GM19397 (cell line): Measurements from ENCODE around the gene COQ9.
"Not testable (repeated sequence)": the region's sequence is repeated elsewhere in the genome, so short reads cannot be mapped to it uniquely, and the experiment has no call there.

Experiments
- ATAC-seq: cut with Tn5 transposase; IDR thresholded peaks from one replicate; pipeline ENCODE4 v1.9.1; 2021; ENCODE audit warnings: mild to moderate bottlenecking, moderate library complexity; ENCODE audit not compliant: unreplicated experiment

COQ9 gene

DNA sequence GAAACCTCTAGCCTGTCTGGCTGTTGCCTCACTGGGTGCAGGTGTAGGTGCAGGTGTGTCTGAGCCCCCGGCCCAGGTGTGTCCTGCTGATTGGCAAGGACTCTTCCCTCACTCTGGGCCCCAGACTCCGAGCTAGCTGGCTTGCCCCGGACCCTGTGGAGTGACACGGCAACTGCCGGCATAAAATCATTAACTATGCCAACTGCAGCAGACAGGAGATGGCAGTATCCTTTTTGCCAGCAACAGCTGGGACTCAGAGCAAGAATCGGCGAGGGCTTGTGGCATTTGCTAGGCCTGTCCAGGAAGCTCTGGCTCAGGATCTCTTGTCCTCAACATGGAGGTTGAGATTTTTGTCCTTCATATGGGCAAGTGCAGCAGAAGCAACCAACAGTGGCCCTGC lies 20.9 kb upstream of the COQ9 start:
- ATAC-seq: no peak

DNA sequence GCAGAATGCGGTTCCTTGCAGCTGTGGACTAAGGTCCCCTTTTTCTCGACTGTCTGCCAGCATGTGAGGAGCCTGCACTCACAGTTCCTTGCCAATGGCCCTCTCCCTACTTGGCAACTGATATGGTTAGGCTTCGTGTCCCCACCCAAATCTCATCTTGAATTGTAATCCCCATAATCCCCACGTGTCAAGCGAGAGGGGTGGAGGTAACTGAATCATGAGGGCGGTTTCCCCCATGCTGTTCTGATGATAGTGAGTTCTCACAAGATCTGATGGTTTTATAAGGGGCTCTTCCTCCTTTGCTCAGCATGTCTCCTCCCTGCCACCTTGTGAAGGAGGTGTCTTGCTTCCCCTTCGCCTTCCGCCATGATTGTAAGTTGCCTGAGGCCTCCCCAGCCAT lies 20.0 kb upstream of the COQ9 start:
- no peak for ATAC-seq

DNA sequence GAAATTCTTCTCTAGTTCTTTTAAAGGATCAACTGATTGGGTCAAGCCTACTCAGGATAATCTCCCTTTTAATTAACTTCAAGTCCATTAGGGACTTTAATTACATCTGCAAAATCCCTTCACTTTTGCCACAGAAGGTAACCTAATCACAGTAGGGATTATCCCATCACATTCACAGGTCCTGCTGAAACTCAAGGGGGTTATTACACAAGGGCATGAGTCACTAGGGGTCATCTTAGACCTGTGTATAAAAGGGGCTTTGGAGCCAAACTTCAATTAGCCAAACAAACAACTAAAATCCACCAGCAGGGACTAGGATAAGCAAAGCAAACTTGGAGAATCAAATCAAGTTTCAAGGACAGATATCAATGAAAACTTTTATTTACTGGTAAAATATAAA lies 19.5 kb upstream of the COQ9 start:
- ATAC-seq: no peak

DNA sequence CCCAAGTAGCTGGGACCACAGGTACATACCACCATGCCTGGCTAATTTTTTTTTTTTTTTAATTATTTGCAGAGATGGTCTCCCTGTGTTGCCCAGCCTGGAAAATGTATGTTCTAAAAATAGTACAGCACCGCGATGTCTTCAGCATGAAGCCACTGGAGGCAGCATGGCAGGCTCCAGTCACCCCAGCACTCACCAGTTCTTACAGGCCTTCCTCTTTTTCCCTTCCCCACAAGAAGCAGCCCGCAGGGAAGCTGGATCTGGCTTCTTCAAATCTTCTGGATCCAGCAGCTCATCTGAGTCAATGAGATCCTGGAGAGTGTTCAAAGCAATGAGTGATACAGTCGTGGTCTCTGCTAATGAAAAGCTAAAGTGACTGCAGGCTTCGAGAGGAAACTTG lies 16.3 kb upstream of the COQ9 start:
- no peak for ATAC-seq

DNA sequence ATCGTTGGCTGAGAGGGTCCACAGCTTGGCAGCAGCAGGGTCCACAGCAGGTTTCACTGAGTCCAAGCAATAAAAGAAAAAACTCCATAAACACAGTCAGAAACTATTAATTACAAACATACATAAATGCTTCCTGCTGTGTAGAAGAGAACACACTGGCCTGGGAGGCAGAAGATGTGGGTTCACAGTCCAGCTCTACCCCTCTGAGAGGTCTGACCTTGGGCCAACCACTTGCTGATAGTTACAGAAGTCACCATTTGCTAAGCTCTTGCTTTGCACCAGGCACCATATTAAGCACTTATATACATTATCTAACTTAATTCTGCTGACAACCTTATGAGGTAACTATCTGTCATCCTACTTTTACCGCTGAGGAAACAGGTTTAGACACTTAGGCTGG lies 14.8 kb upstream of the COQ9 start:
- no peak for ATAC-seq

DNA sequence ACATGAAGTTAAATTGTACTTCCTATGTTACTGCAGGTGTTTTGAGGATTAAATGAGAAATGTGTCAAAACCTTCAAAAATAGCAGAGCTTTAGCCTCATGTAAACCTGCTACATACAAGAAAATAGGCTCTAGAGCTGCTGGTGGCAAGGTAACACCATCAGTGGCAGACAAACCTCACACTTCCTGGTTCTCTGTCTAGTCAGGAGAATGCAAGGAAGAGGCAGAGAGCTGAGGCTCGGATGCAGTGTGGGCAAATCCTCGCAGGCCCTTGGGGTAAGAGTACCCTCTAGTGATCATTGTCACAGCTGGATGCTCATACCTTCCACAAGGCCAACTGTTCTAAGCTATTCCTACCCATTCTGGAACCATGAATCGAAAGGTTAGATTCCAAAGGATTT lies 14.3 kb upstream of the COQ9 start:
- ATAC-seq: no peak

DNA sequence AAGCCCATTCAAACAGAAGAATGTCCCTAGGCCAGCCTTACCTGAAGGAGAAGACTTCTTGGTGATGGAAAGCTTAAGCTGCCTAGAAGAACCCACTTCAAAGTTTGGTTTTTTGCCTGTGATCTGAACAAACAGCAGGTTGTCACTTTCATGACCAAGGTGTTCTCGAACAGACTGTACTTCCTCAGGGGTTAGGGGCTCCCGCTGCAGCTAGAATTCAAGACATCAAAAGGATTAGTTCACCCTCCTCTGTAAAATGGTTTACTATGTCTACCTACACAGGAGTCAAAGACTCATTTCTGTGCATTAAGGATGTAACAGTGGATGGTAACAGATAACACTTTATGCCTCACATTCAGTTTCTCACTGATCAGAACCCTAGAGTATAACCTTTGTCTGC lies 13.3 kb upstream of the COQ9 start:
- no peak for ATAC-seq

DNA sequence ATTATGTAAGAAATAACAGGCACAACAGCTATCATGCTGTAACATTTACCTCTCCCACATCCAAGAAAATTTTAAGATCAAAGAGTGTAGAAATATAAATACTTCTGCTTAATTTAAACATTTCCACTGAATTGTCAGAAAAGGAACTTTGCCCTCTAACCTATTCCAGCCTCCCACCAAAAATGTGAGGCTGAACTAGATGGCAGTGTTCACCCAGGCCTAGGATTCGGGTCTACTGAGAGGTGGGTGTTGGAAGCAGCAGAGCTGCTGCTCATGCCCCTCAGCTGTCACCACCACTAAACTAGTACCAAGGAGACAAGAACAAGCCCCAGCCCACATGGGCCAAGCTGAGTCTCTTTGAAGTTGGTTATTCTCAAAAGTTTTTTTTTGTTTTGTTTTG lies 11.4 kb upstream of the COQ9 start:
- ATAC-seq: no peak

DNA sequence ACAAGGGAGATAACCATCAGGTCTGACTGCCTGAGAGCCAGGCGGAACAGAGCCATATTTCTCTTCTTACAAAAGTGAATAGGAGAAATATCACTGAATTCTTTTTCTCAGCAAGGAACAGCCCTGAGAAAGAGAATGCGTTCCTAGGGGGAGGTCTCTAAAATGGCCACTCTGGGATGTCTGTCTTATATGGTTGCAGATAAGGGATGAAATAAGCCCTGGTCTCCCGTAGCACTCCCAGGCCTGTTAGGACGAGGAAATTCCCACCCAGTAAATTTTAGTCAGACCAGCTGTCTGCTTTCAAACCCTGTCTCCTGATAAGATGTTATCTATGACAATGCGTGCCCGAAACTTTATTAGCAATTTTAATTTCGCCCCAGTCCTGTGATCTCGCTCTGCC lies 7.3 kb upstream of the COQ9 start:
- not testable (repeated sequence) for ATAC-seq

DNA sequence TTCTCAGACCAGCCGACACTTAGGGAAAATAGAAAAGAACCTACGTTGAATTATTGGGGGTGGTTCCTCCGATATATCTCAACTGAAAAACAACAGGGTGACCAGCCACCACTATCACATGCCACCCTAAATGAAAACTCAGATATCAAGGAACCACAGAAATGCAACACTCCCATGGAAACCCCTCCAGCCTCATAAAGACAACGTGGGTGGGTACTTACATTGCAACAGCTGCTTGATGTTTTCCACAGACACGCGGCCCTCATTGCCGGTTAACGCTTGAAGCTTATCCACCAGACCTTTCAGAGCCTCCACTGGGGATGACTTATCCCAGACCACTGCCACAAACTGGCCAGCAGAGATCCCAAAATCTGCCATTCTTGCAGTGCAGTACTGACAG lies 6.7 kb upstream of the COQ9 start:
- ATAC-seq: not testable (repeated sequence)

DNA sequence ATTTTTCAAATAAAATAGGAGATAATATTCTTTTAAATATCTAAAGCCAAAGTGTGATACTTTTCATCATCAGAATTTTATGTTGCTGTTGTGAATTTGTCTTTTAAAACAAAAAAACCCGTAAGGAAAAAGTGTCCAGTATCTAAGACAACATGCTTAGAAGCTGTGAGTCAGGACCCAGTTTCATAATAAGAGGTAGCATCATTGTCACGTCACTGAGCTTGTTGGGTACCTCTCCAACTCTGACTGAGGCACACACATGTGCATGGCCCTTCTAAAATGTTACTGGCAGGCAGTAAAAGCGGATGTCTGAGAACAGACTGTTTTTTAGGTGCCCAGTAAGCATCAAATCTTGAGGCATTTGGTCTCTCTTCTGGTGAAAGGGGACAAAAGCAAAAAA lies 2.6 kb upstream of the COQ9 start:
- ATAC-seq: no peak

DNA sequence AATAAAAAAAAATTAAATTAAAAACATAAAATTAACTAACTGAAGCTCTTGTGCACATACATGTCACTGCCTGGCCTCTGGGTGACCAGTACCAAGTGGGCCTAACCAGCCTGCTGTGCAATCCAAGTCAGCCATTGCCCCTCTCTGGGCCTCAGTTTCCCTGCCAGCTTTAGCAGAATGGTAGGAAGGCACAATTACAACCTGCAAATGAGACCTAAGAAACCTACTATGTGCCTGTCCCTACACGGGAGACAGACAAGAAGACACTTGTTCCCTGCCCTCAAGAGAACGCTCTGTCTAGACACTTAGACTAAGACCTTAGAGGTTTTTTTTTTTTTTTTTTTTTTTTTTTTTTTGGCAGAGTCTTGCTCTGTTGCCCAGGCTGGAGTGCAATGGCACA lies 1.8 kb upstream of the COQ9 start:
- no peak for ATAC-seq

DNA sequence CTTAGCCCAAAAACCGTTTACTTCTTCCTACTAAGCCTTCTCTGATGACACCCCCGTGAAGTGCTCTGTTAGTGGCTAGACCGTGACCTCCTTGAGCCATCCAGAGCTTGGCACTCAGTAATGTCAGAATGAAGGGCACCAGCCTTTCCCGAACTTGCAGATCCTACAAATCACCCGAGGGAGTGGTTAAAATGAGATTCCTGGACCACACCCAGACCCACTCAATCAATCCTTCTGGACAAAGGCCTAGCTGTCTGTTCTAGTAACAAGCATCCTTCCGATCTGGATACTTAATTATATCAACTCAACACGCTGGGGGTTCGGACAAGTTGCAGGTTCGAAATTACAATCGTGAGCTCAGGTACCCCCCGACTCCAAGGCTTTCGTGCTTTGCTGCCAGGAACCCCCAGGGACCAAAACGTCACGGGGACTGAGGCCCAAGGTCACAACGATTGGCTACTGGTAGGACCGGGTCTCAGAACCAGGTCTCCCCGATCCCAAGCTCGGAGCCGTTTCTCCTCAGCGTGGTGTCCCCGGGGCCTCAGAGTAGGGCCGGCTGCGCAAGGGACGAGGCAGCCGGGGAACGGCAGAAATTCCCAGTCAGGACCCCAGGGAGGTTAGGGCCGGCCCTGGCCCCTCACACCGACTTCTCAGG lies 621 bp upstream of the COQ9 start:
- ATAC-seq: peak; percentile 30

DNA sequence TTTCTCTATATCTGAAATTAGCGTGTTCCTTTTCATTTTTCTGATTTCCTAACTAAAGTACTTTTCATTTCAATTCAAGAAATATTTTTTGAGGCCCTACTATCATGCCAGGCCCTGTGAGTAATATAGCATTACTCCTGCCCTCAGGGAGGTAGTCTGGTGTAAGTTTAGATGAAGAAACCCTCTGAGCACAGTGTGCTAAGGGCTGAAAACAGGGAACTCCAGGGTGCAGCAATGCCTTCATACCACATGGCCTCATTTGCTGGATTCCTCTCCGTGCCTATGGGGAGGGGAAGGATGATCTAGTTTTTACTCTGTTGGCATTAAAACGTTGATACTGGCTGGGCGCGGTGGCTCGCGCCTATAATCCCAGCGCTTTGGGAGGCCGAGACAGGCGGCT lies 4.7 kb downstream of the COQ9 start:
- ATAC-seq: no peak

DNA sequence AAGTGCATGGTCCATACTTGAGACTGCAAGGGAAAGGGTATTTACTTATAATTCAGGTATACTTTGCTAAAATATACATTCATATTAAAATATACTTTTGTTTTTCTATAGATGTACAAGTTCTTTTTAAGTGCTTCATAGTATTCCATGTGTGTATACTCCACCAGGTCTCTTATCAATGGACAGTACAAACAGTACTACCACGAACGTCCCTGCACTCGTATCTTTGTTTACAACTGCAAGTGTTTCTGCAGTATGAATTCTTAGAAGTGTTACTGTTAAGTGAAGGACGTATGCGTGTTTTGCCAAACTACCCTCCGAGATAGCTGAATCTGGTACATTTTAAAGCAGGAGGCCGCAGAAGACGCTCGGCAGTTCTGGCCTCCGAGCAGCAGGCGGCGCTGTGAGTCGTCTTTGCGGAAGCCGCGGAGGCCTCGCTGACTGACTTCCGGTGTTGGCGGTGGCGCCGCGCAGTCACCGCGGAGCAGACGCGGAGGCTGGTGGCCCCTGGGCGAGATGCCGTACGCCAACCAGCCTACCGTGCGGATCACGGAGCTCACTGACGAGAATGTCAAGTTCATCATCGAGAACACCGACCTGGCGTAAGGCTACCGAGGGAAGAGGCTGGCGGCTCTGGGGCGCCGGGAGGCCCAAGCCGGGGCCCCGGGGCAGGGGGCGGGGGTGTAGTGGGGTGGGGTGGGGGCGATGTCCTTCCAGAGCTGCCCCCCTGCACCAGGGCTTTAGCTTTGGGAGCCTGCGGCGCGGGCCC lies 15.1 kb downstream of the COQ9 start, which contains the start of gene POLR2C:
Gene POLR2C, plus strand, starts transcription at position 471 of the 769 bp plus-strand sequence. Its CDS starts 46 bp downstream, at position 517.
- ATAC-seq: peak; percentile 88

DNA sequence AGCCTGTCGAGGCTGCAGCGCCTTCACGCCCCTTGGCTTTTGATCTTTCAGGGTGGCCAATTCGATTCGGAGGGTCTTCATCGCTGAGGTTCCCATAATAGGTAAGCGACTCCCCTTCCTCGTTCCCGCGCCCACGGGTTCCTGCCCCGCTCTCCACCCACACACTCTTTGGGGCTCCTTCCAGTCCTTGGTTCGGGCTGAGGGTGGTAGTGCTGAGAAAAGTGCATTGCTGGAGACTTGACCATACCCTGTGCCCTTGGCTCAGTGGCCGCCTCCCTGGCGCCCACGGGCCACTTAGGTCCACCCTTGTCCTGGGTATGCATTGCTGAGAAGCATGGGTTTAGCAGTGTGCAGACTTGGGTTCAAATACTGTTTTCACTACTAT lies 15.7 kb downstream of the COQ9 start:
- ATAC-seq: no peak

DNA sequence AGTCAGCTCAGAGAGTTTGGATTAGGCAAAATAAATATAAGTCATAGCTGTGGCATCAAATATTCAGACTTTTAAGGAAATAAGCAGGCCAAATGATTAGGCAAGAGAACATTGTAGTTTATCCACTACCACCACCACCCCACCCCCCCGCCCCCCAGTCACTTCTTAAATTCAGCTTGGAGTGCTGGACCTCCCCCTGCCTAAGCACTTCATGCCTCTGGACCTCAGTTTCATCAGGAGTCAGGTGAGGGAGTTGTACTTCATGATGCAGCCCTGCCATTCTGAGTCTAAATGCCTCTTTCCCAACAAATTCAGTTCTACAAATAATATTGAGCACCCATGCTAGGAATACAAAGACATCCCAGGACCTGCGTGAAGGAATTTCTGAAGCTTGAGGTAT lies 17.2 kb downstream of the COQ9 start:
- ATAC-seq: no peak

DNA sequence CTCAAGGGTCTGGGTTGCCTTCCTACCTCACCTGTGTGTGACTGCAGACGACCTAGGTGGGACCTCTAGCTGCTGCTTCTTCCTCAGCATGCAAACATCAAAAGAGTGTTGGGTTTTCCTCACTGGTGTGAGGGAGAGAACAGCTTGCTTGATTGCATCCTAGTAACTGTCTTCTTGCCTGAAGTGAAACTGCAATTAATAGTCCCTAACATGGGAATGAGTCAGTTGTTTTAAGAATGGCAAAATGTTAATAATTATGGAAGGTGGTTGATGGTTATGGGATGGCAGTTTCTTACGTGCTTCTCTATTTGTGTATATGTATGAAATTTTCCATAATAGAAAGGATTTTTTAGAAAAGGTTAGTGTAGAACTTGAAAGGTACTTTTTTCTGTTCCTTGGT lies 21.1 kb downstream of the COQ9 start:
- no peak for ATAC-seq

DNA sequence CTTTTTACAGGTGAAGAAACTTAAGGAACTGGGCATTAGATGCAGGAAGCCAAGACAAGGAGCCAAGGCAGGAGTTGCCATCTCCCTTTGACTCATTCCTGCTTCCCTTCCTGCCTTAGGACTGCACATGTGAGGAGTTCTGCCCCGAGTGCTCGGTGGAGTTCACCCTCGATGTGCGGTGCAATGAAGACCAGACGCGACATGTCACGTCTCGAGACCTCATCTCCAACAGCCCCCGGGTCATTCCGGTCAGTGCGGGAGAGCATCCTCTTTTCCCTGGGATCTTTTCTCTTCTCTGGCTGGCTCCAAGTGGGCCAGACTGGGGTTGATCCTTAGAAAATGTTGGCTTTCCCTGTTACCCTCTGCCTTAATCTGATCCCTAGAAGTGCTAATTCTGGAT lies 21.8 kb downstream of the COQ9 start:
- ATAC-seq: no peak

DNA sequence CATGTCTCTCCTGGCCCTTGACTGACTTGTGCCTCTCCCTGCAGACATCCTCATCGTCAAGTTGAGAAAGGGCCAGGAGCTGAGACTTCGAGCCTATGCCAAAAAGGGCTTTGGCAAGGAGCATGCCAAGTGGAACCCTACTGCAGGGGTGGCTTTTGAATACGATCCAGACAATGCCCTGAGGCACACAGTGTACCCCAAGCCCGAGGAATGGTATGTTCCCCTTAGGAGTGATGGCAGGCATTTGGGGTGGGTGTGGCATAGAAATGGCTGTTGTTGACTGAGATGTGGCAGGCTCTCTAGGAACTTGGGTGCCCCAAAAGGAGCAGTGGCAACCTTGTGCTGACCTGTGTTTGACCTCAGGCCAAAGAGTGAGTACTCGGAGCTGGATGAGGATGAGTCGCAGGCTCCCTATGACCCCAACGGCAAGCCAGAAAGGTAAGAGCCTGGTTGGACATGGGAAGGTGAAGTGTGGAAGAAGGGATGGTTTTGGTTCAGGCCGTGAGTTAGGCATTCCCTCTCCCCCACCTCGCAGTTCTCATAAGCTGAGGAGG lies 22.7 kb downstream of the COQ9 start:
- ATAC-seq: no peak

DNA sequence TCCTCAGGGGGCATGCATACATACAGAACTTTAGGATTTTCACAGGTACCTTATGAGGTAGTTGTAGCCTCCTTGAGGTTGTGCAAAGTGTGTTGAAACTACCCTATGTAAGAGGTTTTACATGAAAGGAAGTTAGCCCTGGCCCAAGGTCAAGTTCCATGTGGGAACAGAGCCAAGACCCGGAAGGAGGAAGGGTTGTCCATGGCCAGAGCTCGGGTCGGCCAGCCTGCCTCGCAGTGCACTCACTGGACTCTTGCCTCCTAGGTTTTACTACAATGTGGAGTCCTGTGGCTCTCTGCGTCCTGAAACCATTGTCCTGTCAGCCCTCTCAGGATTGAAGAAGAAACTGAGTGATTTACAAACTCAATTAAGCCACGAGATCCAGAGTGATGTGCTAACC lies 23.4 kb downstream of the COQ9 start:
- ATAC-seq: no peak

DNA sequence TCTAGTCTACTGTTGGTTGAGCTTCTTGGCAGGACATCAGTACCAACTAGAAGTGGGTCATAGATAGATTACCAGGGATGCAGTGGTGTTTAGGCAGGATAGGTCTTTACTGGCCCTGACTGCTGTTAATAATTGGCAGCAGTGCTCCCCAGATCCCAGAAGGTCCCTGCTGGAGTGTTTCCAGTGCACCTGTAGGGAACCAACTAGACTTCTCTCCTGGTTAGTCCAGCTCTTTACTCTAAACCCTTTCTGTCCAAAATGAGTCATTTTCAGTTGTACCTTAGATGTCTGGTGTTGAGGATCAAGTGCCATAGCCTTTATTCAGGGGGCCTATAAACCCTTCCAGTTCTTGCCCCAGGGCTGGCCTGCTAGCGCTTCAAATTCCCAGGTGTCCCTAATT lies 23.9 kb downstream of the COQ9 start:
- no peak for ATAC-seq
